GM18858 (cell line): ENCODE results near the gene SLC22A4.

Source experiments
- ATAC-seq: cut with Tn5 transposase; IDR thresholded peaks from one replicate; pipeline ENCODE4 v1.9.1; 2021; ENCODE audit not compliant: unreplicated experiment

SLC22A4 gene

GRCh38 chr5:132334812-132335211 lies 40.6 kb downstream of the SLC22A4 start:
- no peak for ATAC-seq

DNA sequence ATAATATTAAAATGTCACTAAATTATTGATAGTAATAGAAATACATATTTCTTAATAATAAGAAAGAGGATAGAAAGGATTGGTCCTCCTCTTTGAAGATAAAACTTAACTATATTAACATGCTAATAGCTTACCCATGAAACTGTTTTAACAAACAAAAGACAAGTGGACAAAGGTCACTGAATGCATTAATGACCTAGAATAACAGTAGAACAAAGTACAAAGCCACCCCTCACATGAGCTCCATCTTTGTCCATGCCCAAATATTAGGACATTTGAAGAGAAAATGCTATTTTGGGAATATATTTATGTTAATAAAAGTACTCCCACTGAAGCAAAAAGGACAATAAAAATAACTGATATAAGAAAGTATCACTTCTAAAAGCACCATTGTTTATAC lies 41.2 kb downstream of the SLC22A4 start:
- no peak for ATAC-seq

DNA sequence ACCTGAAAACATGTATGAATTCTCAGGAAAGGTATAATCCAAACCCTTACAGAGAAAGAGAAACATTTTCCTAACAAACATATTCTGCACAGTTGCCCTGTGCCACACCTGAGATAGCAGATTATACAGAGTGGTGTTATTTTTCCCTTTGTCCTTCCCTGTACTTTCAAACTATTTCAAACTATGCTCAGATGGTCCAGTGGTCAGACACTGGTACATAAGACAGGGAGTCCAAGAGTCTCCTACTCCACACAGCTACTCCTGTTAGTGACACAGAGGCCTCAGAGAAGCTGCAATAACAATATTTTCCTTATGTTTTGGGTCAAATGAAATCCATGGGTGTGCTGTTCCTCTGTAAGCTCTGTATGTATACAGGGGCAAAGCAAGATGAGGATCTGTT lies 45.3 kb downstream of the SLC22A4 start:
- no peak for ATAC-seq

- ATAC-seq, result no peak
Measured at GRCh38 chr5:132342291-132343180, 48.3 kb downstream of the SLC22A4 start.

- no peak for ATAC-seq
Measured at GRCh38 chr5:132344775-132345514, 50.8 kb downstream of the SLC22A4 start.

- no peak for ATAC-seq
Measured at GRCh38 chr5:132353486-132353995, 59.3 kb downstream of the SLC22A4 start.

DNA sequence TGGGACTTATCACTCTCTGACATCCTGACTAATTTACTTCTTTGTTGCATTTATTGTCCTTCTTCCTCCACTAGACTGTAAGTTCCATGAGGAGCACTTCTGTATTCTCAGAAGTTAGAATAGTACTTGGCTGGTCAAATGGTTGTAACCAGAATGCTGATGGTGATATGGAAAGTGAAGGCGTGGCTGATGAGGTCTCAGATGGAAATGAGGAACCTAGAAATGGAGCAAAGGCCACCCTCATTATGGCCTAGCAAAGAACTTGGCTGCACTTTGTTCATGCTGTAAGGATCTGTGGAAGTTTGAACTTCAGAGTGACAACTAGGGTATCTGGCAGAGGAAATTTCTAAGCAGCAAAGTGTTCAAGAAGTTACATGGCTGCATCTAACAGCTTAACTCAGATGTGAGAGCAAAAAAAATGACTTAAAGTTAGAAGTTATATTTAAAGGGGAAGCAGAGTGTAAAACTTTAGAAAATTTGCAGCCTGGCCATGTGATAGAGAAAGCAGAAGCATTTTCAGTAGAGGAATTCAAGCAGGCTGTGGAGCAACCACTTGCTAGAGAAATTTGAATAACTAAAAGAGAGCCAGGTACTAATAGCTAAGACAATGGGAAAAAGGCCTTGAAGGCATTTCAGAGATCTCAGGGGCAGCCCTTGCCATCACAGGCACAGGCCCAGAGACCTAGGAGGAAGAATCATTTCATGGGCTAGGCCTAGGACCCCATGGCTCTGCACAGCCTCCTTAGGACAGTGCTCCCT lies 60.4 kb downstream of the SLC22A4 start:
- no peak for ATAC-seq

- no peak for ATAC-seq
Measured at GRCh38 chr5:132355140-132355765, 61.1 kb downstream of the SLC22A4 start.

DNA sequence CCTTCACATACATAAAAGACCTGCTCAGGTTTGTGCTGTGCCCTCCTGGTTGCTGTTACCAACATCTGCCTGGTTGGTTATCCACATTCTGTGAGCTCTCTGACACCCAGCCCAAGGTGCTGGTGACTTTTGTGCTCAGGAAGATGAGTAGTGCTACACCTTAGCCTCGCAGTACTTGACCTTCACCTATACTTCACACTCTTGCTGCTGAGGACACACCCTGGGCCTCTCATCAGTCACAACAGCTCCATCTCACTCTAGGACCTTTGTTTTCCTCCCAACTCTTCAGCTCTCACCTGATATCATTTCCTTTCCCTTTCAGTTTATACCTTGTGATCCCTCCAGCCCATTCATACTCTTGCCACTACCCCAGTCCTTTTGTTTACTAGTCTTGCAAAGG lies 64.6 kb downstream of the SLC22A4 start:
- no peak for ATAC-seq

DNA sequence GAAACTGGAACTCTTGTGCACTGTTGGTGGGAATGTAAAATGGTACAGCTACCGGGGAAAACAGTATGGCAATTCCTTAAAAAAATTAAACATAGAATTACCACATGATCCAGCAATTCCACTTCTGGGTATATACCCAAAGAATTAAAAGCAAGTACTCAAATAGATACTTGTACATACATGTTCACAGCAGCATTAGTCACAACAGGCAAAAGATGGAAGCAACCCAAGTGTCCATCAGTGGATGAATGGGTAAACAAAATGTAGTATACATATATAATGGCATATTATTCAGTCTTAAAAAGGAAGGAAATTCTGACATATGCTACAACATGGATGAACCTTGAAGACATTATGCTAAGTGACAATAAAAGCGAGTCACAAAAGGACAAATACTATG lies 67.9 kb downstream of the SLC22A4 start:
- ATAC-seq, result no peak

GRCh38 chr5:132363431-132364112 lies 69.4 kb downstream of the SLC22A4 start:
- no peak for ATAC-seq

DNA sequence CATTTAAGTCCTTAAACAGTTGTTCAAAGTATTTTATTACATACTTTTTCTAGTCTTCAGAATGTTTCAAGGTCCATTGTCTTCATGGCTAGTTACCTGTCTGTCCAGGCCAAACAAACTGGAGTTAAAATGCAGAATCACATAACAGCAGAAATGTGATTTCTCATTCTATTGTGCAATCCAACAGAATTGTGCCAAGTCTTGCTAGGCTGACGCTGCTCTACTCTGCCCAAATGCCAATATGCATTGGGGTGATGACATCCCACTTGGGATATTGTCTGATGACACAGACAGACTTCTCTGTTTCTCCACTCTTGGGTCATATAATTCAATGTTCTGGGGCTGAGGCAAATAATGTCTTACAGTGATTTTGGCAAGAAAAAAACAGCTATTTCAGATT lies 70.1 kb downstream of the SLC22A4 start:
- no peak for ATAC-seq

DNA sequence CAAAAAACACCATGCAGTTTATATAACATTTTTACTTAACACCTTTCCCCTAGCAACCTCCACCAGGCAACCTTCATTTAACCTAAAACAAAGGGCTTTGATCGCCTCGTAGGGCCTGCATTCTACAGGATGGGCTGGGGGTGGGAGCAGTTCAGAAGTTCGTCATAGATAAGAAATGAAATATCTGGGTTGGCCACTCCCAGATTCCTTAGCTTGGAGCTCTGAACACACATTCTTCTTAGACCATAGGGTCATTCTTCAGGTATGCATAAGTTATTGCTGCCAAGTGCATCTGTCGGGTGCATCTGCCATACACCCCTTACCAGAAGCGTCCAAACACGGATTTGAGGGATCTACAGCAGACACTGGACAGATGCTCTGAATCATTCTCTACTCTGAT lies 71.0 kb downstream of the SLC22A4 start:
- ATAC-seq, result no peak

- no peak for ATAC-seq
Measured at GRCh38 chr5:132368186-132368585, 74.0 kb downstream of the SLC22A4 start.

GRCh38 chr5:132369007-132369473 lies 74.8 kb downstream of the SLC22A4 start:
- ATAC-seq, result no peak

DNA sequence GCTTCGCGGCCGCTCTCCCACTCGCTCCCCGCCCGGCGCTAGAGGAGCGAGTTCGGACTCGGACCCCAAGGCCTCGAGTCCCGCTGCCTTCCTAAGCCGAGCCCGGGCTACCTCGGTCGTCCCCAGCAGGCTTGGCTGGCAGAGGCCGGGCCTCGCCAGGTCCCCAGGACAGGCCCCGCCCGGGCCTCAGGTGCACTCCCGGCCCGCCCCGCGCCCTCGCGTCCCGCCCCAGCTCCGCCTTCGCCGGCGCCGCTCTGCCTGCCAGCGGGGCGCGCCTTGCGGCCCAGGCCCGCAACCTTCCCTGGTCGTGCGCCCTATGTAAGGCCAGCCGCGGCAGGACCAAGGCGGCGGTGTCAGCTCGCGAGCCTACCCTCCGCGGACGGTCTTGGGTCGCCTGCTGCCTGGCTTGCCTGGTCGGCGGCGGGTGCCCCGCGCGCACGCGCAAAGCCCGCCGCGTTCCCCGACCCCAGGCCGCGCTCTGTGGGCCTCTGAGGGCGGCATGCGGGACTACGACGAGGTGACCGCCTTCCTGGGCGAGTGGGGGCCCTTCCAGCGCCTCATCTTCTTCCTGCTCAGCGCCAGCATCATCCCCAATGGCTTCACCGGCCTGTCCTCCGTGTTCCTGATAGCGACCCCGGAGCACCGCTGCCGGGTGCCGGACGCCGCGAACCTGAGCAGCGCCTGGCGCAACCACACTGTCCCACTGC lies 75.4 kb downstream of the SLC22A4 start, which contains the start of gene SLC22A5:
TSS of gene SLC22A5 (plus strand) at position 237 of the 707 bp plus-strand sequence. CDS start at position 500, 263 bp downstream.
- ATAC-seq, result peak; percentile 89

GRCh38 chr5:132370181-132370970 lies 76.2 kb downstream of the SLC22A4 start:
- no peak for ATAC-seq

- no peak for ATAC-seq
Measured at GRCh38 chr5:132370971-132371602, 76.9 kb downstream of the SLC22A4 start.
